ENCODE data around the gene ELAPOR1.
"Not testable (repeated sequence)": the region's sequence is repeated elsewhere in the genome, so short reads cannot be mapped to it uniquely, and the experiment has no call there.

ELAPOR1 gene

GRCh38 chr1:109140392-109140791, 26.5 kb downstream of the ELAPOR1 start:
- H4K20me1 ChIP-seq (ENCODE audit: insufficient read depth, low read length): no peaks in the 10 kb centered on the region
- no peaks in the 10 kb centered on the region for H3K4me1 ChIP-seq (ENCODE audit: low read length)
- H3K9me3 ChIP-seq (replicated peaks; ENCODE audit: insufficient read depth, low read length): no peaks in the 10 kb centered on the region
- no peak overlapping the region for H3K4me3 ChIP-seq (ENCODE audit: low read length)
- no peak for TF ChIP-seq CTCF (IDR thresholded peaks at IDR 0.05; ENCODE audit: low read length)
- TF ChIP-seq EZH2phosphoT487 (IDR thresholded peaks at IDR 0.05; ENCODE audit: low read length): no peak
- TF ChIP-seq EZH2 (optimal IDR thresholded peaks at IDR 0.05; ENCODE audit: low read depth, low read length): no peak
- no peaks in the 10 kb centered on the region for H3K27me3 ChIP-seq (replicated peaks; ENCODE audit: insufficient read depth, low read length)
- H3K9me2 ChIP-seq (replicated peaks; ENCODE audit: insufficient read depth, low read length): no peaks in the 10 kb centered on the region
- H3K36me3 ChIP-seq (replicated peaks; ENCODE audit: insufficient read depth, low read length): no peaks in the 10 kb centered on the region
- DNase-seq: no peak
- H3F3A ChIP-seq (ENCODE audit: insufficient read depth, low read length): no peaks in the 10 kb centered on the region
- no peaks in the 10 kb centered on the region for H3K79me2 ChIP-seq (ENCODE audit: low read length)
- no peak overlapping the region for H2AFZ ChIP-seq (ENCODE audit: low read length)
- H3K9ac ChIP-seq (ENCODE audit: low read length): no peak overlapping the region
- no peak overlapping the region for H3K27ac ChIP-seq (ENCODE audit: low read length)
- no peak overlapping the region for H3K4me2 ChIP-seq (ENCODE audit: low read depth, low read length)

GRCh38 chr1:109142260-109142659, 28.3 kb downstream of the ELAPOR1 start:
- H3K36me3 ChIP-seq (replicated peaks; ENCODE audit: insufficient read depth, low read length): no peaks in the 10 kb centered on the region
- TF ChIP-seq EZH2 (optimal IDR thresholded peaks at IDR 0.05; ENCODE audit: low read depth, low read length): no peak
- TF ChIP-seq EZH2phosphoT487 (IDR thresholded peaks at IDR 0.05; ENCODE audit: low read length): no peak
- no peak for TF ChIP-seq CTCF (IDR thresholded peaks at IDR 0.05; ENCODE audit: low read length)
- no peaks in the 10 kb centered on the region for H3F3A ChIP-seq (ENCODE audit: insufficient read depth, low read length)
- no peak overlapping the region for H3K4me2 ChIP-seq (ENCODE audit: low read depth, low read length)
- no peak overlapping the region for H3K4me3 ChIP-seq (ENCODE audit: low read length)
- H3K4me1 ChIP-seq (ENCODE audit: low read length): no peaks in the 10 kb centered on the region
- H3K9ac ChIP-seq (ENCODE audit: low read length): no peak overlapping the region
- H3K27me3 ChIP-seq (replicated peaks; ENCODE audit: insufficient read depth, low read length): no peaks in the 10 kb centered on the region
- DNase-seq: no peak
- H3K27ac ChIP-seq (ENCODE audit: low read length): no peak overlapping the region
- no peaks in the 10 kb centered on the region for H3K9me3 ChIP-seq (replicated peaks; ENCODE audit: insufficient read depth, low read length)
- no peak overlapping the region for H2AFZ ChIP-seq (ENCODE audit: low read length)
- no peaks in the 10 kb centered on the region for H3K9me2 ChIP-seq (replicated peaks; ENCODE audit: insufficient read depth, low read length)
- no peaks in the 10 kb centered on the region for H3K79me2 ChIP-seq (ENCODE audit: low read length)
- H4K20me1 ChIP-seq (ENCODE audit: insufficient read depth, low read length): no peaks in the 10 kb centered on the region

- H3K79me2 ChIP-seq (ENCODE audit: low read length); H4K20me1 ChIP-seq (ENCODE audit: insufficient read depth, low read length); H3K36me3 ChIP-seq (replicated peaks; ENCODE audit: insufficient read depth, low read length); H3K4me3 ChIP-seq (ENCODE audit: low read length); DNase-seq; H3K4me1 ChIP-seq (ENCODE audit: low read length); H3F3A ChIP-seq (ENCODE audit: insufficient read depth, low read length); H3K4me2 ChIP-seq (ENCODE audit: low read depth, low read length); H3K27me3 ChIP-seq (replicated peaks; ENCODE audit: insufficient read depth, low read length); H3K9me2 ChIP-seq (replicated peaks; ENCODE audit: insufficient read depth, low read length); H3K27ac ChIP-seq (ENCODE audit: low read length); H3K9ac ChIP-seq (ENCODE audit: low read length); H2AFZ ChIP-seq (ENCODE audit: low read length); H3K9me3 ChIP-seq (replicated peaks; ENCODE audit: insufficient read depth, low read length): not testable (repeated sequence)
Measured at GRCh38 chr1:109142725-109143124, 28.8 kb downstream of the ELAPOR1 start.

- H2AFZ ChIP-seq (ENCODE audit: low read length): no peak overlapping the region
- no peaks in the 10 kb centered on the region for H3K9me2 ChIP-seq (replicated peaks; ENCODE audit: insufficient read depth, low read length)
- no peak overlapping the region for H3K9ac ChIP-seq (ENCODE audit: low read length)
- no peak for DNase-seq
- H3K4me2 ChIP-seq (ENCODE audit: low read depth, low read length): no peak overlapping the region
- no peaks in the 10 kb centered on the region for H4K20me1 ChIP-seq (ENCODE audit: insufficient read depth, low read length)
- no peaks in the 10 kb centered on the region for H3K79me2 ChIP-seq (ENCODE audit: low read length)
- no peaks in the 10 kb centered on the region for H3K27me3 ChIP-seq (replicated peaks; ENCODE audit: insufficient read depth, low read length)
- H3K9me3 ChIP-seq (replicated peaks; ENCODE audit: insufficient read depth, low read length): no peaks in the 10 kb centered on the region
- H3K4me3 ChIP-seq (ENCODE audit: low read length): no peak overlapping the region
- no peak overlapping the region for H3K27ac ChIP-seq (ENCODE audit: low read length)
- no peaks in the 10 kb centered on the region for H3F3A ChIP-seq (ENCODE audit: insufficient read depth, low read length)
- H3K4me1 ChIP-seq (ENCODE audit: low read length): no peaks in the 10 kb centered on the region
- no peak for TF ChIP-seq EZH2phosphoT487 (IDR thresholded peaks at IDR 0.05; ENCODE audit: low read length)
- H3K36me3 ChIP-seq (replicated peaks; ENCODE audit: insufficient read depth, low read length): no peaks in the 10 kb centered on the region
Measured at GRCh38 chr1:109148987-109149561, 35.2 kb downstream of the ELAPOR1 start.
